IPS DF 19.7 (cell line): Measurements from ENCODE around the gene MTTP.

Experiments used
- DNase-seq: peaks from one replicate; pipeline ENCODE4 v3.0.0-alpha.2; 2013; ENCODE audit warnings: low read depth, low spot score

The MTTP gene

DNA sequence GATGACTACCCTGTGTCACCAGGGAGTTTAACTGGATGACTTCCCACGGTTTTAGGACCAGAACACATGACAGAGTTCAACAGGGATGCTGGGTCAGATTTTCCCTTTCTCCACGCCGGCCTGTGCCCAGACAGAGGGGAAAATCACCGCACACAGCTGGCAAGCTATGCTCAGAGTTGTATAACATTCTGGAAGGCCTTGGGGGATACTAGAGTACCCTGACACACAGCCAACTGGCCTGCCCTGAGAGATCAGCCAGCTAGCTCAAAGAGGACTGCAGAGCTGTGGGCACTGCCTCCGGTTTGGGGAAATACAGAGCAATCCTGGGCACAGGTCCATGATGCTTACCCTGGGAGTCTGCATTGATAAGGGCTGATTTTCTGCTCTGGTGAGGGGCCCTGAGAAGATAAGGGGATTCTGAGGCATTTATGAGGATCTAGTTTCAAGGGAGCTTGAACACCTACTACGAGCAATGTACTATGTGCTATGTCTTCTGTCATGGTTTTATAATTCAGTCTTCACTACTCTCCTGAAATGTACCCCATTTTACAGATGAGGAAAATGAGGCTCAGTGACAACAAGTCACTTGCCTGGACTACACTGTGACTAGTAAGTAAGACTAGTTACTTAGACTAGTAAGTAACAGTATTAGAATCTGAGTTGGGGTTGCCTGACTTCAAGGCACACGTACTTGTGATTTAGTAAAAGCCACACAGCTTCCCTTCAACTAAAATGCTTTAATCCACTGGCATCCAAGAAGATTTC is 68.3 kb downstream of the MTTP start:
- DNase-seq = no peak

DNA sequence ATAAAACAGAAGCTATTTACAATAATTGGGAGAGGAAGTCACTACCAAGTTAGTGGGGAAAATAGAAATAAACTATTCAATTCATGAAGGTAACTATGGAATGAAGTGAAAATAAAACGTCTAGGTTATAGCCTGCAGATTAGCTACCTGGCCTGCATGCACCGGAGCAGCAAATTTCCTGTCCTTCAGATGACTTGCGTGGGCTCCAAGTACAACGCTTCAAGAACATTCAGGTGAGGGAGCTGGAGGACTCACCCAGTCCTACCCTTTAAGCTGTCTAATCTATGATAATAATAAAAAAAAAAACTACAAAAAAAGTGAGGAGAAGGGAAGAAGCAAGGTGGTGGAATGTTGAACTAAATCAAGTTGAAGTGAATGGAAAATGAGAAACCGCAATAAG is 69.8 kb downstream of the MTTP start:
- DNase-seq = no peak

DNA sequence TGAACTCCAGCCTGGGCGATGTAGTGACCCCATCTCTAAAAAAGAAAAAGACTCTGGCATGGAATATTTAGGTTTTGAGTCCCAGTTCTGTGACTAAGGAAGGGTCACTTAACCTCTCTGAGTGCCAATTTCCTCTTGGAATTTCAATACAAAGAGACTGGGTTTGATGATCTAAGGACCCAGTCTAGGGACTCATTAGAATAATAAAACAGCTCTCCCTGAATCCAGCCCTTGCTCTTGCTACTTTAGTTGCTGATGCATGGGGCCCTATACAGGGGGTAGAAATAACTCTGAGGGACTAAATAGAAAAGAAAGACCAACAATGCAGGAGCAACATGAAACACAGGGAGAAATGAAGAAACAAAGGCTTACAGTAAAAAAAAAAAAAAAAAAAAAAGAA is 70.4 kb downstream of the MTTP start:
- DNase-seq = peak; percentile 88

DNA sequence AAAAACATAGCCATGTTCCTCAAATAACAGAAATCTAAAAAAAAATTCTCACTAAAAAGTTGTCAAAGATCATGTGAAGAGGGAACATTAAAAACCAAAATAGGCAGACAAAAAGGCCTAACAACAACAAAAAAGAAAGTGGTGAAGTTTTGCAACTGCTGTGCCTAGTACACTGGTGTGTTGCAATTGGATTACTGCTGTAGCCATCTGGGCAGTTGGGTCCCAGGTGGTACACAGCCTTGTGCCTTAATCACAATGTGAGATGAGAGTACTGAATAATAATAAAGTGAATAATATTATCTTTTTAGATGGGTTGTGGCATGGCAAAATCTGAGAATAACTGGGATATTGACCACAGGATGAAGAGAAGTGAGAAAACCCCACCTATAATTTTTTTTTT is 71.0 kb downstream of the MTTP start:
- no peak for DNase-seq

DNA sequence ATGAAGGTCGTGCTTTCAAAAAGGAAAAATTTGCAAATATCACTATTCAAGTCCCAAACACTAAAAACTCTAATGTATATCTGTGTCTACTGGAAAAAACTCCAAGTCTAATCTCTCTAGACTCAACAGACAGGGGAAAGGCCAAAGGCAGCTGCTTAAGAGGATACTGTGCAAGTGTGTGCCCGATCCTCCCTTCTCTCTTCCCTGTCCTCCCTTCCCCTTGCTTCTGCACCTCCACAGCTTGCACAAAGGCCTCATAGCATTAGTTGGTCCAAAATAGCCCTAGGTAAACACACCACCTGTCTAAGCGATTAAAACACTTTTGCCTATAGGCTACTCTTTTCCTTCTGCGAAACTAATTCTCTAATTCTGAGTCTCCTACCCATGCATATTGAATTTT is 72.4 kb downstream of the MTTP start:
- DNase-seq = no peak

DNA sequence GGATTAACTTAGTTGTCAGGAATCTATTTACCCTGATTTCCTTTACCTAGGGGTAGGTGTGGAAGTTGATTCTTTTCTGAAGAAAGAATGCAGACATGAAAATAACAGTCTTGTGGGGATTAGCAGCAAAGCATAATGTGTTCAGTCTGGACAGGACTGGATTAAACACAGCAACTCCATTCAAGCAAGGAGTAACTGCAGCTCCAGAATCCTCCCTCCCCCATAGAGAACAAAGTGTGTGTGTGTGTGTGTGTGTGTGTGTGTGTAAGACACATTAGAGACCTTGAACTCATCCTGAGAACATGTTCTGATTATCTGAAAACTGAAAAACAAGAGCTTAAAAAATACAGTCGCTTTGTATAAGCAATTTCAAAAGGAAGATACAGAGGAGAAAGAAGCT is 73.7 kb downstream of the MTTP start:
- no peak for DNase-seq

DNA sequence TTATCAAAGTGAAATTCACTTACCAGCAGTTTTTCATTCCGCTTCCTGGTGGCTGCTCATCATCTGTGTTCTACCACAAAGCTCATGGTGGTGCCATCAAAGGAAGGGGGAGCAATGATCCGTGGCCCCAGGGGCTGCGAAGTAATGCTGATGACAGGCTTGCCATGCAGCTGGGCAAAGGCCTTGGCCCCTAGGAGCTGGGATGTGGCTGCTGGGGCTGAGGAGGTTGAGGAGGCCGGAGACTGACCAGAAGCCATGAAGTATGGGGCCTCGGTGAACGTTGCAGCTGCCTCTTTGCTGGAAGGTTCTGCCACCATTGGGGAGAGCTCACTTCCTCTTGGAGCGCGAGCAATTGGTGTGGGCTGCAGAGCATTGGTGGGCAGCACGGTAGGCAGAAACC is 74.6 kb downstream of the MTTP start:
- no peak for DNase-seq

DNA sequence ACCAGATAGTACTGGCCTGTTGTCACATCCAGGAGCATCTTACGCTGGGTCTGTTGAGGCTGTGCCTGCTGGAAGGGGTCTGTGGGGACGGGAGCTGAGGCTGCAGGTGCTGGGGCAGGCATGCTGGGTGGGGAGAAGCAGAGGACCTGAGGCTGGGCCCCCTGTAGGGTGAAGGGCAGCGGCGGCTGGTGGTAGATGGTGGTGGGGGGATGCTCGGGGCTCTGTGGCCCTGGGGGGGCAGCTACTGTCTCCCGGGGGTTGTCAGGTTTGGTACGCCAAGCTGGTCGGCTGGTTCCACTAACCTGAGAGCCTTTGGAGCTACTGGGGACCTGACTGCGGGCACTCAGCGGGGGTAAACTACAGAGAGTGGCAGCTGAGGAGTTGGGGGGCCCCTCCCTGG is 75.2 kb downstream of the MTTP start:
- DNase-seq = no peak

DNA sequence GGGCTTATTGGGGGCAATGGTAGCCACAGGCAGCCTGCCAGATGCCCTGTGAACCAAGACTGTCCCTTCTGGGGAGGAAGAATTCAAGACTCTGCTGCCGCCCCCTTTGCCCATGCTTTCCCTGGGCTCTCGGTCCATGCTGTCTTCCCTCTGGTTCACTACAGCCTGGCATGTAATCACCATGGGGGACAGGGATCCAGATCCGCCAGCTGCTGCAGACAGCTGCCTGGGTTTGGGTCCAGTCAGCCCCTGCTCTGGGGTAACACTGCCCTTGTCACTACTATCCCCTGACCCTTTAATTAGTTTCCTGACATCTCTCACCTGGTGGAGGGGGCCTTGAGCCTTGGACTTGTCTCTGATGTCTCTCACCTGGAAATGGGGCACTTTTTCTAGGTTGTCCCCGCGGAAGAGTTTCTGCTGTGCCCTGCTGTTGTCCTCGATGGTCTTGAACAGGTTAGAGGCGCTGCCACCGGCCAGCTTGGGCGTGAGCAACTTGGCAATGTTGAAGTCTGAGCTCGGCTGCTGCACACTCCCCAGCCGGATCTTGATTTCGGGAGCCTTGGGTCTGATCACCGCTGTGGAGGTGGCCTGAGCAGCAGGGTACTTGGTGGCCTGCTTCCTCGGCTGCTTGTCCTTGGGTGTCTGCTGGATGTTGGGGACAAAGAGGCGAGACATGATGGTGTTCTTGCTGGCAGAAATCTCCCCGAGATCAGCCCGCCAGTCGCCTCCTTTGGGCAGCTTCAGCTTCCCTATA is 76.6 kb downstream of the MTTP start:
- DNase-seq = no peak

DNA sequence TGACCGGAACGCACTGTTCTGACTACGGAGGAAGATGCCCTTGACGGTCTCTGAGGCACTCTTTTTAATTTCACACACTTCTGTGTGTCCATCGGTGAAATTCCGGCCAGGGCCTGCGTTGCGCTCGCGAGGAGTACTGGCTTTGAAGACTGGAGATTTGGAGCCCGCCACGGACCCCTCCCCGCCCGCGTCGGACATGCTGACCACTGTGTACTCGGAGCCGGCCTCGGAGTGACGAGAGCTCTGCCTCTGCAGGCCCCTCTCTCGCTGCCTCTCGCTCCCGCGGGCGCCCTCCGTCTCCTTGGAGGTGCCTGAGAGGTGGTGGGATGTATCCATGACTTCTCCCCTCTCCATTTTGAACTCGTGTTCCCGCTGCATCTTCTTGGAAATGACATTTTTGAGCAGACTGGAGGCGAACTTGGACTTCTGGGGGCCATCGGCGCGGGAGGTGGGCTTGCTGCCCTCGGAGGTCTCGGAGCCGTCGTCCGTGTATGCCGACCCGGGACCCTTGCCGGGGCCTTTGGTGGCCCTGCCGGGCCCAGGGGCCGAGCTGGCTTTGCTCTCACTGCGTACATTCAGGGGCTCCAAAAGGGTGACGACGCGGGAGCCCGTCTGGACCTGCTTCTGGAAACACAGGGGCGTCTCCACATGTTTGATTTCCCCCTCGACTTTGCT is 77.3 kb downstream of the MTTP start:
- no peak for DNase-seq

DNA sequence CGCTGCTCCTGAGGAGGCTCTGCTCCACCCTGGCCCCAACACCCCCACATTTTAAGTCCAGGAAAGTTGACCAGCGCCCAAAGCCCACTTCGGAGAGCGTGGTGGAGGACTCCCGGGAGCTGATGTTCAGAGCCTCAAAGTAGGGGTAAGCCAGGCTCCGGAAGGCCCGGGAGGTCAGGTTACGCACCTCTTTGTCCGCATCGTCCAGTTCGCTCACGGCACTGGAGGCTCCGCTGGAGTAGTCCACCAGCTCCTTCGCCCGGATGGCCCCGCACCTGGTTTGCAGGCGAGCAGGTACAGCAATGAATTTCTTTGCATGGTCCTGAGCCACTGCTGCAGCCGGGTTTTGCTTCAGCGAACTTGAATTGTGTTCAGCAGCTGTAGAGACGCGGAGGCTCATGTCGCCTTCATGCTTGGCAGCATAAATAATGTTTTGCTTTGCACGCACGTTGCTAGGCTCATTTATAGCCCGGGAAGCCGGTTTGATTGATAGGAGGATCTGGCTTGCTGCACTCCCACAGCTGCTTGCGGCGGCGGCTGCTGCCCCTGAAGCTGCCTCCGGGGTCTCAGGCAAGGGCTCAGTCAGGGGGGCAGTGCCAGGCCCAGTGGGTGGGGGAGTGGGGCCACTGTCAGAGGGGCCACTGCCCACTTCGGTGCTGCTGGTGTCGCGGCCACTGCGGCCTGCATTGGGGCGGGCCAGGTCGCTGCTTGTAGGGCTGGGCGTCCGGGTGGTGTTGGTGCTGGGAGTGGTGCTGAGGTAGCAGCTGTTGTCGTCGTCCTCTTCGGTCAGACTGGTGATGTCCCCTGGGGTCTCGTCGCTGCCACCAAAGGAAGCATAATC is 78.2 kb downstream of the MTTP start:
- DNase-seq = no peak

DNA sequence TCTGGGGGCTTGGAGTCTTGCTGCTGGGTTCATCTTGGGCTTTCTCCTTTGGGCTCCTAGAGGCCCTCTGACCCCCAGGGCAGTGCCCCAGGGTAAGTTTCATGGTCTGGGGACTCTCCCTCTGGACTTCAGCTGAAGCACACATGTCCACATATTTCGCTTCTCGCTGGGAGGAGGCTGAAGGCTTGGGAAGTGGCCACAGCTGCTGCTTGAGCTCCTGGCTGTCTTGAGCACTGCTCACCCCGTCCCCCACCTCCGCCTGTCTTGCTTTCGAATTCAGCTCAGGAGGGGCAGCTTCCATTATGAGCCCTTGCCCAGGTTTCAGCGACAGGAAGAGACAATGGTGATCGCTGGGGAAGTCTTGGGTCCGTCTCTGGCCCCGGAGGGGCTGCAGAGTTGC is 79.3 kb downstream of the MTTP start:
- DNase-seq = no peak

DNA sequence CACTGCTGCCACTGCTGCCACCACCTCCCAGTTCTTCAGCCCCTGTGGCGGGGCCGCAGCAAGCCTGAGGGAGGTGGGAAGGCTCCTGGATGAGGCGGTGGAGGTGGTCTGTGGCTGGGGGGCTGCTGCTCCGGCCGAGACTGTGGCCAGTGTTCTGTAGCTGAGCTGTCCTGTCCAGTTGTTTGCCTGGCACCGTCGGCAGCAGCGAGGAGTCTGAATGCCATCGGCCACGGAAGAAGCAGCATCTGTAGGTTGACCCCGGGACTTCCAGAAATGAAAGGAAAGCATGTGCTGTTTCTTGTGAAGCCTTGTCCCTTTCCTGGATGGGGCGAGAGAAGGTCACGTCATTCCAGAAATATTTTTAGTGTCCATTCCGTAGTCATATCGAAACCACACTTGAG is 79.7 kb downstream of the MTTP start:
- no peak for DNase-seq

DNA sequence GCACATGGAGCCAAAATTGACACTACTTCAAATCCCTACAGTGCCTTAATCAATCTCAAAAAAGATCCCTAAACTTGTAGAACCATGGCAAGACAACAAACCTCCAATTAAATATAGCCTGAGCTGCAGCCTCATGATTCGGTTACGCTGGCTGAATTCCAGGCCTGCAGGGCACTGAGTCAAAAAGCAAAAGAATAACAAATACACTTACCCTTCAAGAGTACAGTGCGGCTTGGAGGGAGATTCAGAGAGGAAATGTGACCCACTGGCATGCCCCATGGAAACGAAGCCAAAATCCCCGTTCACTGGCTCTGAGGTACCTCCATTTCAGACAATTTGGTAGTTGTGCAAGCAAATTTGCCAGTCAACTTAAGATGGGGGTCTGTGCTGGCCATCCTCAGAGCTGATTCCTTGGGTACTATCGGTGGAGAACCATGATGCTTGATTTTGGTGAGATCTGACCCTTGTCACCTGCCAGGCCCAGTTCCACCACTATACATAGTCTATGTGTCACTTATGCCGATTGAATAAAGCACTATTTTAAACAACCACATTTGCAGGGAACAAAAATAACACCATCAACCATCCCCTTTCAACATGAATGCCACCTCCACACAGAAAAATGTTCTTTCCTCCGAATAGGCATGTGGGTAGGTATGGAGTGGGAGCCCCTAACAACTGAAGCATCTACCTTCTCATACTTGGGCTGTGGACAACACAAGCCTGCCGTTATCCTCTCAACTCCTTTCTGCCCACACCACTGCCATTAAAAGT is 80.9 kb downstream of the MTTP start:
- DNase-seq = no peak

DNA sequence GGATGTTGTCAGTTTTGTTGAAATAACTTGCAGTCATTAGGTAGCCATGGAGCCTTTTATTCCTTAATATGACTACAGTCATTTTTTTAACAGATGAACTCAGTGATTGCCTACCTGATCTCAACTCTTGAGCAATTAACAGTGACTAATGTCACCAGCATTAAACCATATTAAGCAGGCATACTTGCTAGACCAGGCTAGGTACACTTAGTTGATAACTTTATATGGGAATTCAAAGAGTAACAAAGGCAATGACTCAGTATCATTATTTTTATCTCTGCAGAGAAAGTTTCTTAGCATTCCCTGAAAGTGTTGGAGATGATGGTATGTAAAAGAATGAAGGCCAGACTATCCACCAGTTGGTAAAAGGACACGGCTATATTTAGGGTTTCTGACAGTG is 83.2 kb downstream of the MTTP start, which contains the start of gene C4orf54:
Gene C4orf54, minus strand, starts transcription at position 31 of the 400 bp plus-strand sequence. CDS start 3,180 bp downstream, outside the sequence.
- DNase-seq = no peak

DNA sequence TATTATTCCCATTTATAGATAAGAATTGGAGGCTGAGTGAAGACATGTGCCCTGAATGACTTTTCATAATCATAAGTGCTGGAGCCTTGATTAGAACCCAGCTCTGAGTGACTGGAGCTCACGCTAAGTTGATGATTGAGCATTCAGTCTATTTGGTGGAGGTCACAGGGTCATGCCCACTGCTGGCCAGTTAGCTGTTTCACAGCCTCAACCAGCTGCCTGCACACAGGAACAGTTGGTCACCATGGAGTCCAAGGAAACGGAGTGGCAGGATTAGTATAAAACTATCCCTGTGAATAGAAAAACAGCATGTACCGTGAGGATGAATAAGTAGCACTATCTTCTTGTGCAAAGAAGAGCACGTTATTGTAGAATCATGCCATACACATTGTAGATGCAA is 84.0 kb downstream of the MTTP start:
- no peak for DNase-seq

DNA sequence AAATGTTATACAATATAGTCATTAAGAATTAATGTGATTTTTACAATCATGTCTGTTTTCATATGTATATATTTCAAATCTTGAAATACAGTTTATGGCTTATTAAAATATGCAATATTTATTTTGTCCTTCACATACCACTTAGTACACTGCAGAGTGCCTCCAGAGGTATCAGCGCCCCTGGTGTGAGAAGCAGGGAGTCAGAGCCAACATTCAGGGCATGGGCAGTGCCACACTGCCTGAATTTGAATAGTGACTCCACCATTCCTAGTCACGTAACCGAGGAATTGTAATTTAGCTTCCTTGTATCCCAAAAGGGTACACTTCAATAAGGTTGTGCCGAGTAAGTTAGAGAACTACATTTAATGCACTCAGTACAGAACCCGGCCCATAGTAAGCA is 87.3 kb downstream of the MTTP start:
- DNase-seq = no peak

DNA sequence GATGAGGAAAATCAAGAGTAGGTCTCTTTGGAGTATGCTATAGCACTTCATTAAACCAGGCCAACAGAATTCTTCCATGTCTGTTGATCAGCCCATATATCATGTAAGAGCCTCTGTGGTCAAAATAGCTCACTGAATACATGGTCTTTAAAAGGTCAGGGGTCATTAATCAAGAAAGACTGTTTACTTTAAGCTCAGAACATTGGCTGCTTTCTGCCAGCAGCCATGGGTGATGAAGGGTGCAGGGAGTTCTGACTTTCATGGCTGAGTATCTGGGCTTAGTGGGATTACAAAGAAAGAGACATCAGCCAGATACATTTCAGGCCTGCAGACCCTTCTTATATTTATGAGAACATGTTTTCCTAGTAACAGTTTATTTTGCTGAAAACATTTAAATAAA is 90.1 kb downstream of the MTTP start:
- no peak for DNase-seq

DNA sequence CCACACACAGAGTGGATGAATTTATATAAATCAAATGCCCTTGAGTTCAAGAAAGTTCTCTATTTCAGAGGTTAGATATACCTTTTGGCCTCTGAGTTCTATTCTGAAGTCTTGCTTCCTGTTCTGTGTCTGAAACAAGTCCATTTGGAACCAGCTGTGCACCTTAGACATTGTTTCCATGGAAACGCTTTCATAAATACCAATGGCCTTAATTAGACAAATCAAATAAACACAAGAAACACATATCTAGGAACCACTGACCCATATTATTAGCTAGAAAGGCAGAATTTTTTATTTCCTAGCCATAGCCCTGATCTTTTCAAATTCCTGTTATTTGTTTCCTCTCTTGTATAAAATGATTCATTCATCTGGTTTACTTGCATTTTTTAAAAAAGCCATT is 91.4 kb downstream of the MTTP start:
- DNase-seq = no peak

DNA sequence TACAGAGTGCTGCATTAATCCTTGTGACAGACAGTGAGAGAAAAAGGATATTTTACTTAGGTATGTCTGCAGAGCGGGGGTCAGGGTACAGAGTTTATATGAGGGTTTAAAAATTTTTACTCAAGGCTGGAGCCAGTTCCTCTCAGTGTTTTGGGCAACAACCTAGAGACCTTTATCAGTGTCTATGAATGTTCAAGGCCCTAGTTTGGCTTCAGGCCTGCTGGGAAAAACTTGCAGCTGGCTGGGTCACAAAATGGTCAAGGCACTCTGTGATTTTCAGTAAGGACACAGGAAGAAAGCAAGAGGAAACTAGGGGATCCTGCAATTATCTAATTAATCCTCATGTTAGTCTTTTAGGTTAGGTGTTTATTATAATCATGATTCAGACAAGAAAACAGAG is 93.8 kb downstream of the MTTP start:
- DNase-seq = no peak

DNA sequence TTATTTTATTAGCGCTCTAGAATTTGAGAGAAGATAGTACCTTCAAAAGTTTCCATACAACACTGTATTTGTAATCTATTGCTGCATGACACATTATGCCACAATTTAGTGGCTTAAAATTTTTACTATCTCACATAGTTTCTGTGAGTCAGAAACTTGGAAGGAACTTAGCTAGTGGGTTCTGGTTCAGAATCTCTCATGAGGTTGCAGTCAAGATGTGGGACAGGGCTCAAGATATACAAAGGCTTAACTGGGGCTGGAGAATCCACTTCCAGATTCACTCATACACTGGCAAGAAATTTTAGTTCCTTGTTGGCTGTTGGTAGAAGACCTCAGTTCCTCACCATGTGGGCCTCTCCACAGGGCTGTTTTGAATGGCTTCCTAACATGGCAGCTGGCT is 94.5 kb downstream of the MTTP start:
- no peak for DNase-seq
